HG03469 (cell line): Measurements from ENCODE around the gene UNC5B.
"Not testable (repeated sequence)": the region's sequence is repeated elsewhere in the genome, so short reads cannot be mapped to it uniquely, and the experiment has no call there.

Source experiments
- ATAC-seq: cut with Tn5 transposase; IDR thresholded peaks from one replicate; pipeline ENCODE4 v1.9.1; 2021; ENCODE audit warnings: mild to moderate bottlenecking, moderate library complexity, moderate number of reproducible peaks; ENCODE audit not compliant: unreplicated experiment

The UNC5B gene

DNA sequence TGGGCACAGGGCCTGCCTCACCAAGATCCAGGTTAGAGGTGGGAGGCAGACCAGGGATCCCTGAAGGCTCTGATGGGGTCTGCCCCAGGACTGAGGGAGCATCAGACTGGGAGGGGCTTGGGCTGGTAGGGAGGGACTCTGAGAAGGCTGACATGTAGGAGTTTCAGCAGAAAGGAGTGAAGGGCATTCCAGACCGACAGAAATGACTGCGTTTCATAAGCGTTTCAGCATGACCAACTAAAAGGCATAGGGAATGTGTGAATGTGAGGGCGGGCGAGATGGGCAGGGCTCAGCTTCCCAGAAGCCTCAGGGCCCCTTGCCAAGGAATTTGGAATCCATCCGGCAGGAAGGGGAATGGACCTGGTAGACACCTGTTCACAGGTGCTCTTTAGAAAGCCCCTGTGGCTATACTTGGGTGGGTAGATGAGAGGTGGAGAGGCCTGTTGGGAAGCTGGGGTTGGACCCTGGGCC, 81.8 kb downstream of the UNC5B start:
- no peak for ATAC-seq

DNA sequence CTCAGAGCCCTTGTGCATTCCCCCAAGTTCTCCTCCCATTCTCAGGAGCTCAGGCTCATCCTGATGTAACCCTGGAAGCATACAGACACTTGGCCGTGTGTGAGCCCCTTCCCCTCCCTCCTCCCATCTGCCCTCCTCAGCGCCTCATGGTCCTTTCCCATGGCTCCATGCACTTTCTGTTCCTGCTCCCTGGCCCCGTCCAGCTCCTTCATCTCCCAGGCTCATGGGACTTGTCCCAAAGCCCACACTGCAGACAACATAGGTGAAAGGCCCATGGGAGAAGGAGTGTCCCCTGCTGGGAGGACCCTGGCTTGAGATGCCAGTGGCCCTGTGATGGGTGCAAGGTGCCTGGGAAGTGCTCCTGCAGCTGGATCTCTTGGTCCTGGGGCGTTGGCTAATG, 82.5 kb downstream of the UNC5B start:
- no peak for ATAC-seq

DNA sequence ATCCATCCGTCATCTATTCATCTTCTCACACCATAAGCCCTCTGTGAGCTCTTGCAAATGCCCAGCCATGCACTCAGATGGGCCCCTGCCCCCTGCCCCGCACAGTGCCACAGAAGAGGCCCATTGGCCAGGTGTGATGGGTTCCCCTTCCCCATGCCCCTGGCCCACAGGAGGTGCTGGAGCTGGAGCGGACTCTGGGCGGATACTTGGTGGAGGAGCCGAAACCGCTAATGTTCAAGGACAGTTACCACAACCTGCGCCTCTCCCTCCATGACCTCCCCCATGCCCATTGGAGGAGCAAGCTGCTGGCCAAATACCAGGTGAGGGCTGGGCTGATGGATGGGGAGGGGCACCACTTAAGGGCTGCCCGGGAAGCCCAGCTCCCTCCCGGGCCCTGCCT, 83.3 kb downstream of the UNC5B start:
- ATAC-seq: no peak

DNA sequence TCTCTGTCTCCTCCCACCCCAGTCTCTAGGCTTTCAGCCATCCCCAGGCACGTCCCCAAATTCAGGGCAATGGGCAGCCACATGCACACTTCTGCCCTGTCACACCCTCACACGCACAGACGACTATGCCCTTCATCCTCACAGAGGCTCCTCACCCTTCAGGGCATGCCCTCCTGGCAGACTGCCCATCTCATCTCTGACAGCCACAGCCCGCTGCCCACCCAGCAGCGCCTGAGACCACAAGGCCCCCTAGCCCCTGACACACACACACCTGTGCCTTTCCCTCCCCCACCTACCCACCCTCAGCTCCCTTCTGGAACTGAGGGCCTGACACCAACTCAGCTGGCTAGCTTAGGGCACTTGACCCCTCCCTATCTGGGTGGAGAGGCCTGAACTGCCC, 83.7 kb downstream of the UNC5B start:
- no peak for ATAC-seq

DNA sequence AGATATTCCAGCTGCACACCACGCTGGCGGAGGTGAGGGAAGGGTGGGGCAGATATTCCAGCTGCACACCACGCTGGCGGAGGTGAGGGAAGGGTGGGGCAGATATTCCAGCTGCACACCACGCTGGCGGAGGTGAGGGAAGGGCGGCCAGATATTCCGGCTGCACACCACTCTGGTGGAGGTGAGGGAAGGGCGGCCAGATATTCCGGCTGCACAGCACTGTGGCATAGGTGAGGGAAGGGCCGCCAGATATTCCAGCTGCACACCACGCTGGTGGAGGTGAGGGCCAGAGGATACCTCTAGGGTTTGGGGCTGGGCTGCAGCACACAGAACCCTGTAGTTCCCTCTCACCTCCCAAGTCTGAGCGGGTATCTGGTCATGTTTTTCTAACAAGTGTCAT, 84.4 kb downstream of the UNC5B start:
- not testable (repeated sequence) for ATAC-seq

DNA sequence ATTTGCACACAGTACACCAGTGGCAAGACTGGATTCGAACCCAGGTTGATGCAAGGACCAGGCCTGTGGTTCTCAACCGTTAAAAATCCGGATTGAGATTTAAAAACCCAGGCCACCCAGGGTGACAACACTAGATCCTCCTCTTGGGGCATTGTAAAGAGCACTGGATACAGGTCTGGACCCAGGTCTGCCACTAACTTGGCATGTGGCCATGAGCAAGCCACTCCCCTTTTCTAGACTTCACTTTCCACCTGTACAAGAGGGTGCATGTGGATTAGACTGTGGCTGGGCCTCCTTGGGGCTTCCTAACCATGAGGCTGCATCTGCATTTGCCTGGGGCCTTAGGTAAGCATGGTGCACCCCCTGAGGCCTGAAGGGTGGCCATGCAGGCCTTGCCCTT, 85.0 kb downstream of the UNC5B start:
- ATAC-seq: no peak

DNA sequence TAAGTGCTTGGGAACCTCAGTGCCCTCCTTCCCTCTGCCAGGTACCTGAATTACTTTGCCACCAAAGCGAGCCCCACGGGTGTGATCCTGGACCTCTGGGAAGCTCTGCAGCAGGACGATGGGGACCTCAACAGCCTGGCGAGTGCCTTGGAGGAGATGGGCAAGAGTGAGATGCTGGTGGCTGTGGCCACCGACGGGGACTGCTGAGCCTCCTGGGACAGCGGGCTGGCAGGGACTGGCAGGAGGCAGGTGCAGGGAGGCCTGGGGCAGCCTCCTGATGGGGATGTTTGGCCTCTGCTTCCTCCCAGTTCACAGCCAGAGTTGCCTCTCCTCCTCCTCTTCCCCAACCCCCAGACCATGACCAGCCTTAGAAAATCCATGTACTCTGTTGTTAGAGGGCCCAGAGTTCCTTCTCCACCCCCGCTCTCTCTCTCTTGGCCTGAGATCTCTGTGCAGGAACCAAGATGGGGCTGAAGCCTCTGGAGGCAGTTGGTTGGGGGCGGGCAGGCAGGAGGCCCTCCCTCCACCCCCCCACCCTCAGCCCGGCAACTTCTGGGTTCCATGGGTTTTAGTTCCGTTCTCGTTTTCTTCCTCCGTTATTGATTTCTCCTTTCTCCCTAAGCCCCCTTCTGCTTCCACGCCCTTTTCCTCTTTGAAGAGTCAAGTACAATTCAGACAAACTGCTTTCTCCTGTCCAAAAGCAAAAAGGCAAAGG, 86.9 kb downstream of the UNC5B start:
- no peak for ATAC-seq

DNA sequence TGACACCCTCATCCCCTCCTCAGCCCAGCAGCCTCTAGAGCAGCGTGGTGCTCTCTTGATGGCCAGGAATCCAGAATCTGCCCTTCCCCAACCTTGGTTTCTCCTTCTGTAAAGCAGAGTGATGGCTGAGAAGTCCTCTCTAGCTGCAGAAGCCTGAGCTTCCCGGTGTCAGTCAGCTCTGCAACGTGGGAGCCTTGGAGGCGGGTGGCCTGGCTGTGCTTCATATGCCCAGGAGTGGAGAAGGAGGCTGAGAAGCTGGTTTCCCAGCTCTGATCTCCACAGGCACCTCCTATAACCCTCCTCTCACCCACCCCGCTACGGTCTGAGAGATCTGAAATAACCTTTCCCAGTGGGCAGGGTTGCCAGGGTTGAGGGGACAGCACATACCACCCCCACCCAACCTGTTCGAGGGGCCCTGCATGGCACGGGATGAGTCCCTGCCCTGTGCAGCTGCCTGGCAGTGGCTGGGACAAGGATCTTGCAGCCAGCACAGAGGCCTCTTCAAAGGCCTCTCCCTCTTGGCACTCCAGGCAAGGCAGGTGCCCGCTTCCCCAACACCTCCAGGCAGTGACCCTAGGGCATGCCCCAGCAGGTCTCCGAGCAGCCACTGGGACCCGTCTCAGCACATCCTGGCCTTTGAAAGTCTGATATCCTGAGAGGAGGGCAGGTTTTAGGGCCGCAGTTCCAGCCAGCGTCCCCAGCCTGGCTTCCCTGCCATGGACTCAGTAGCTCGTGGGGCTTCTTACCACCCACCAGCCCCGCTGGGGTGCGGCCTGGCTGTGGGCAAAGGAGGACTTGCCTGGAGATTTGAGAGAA, 88.4 kb downstream of the UNC5B start:
- no peak for ATAC-seq

DNA sequence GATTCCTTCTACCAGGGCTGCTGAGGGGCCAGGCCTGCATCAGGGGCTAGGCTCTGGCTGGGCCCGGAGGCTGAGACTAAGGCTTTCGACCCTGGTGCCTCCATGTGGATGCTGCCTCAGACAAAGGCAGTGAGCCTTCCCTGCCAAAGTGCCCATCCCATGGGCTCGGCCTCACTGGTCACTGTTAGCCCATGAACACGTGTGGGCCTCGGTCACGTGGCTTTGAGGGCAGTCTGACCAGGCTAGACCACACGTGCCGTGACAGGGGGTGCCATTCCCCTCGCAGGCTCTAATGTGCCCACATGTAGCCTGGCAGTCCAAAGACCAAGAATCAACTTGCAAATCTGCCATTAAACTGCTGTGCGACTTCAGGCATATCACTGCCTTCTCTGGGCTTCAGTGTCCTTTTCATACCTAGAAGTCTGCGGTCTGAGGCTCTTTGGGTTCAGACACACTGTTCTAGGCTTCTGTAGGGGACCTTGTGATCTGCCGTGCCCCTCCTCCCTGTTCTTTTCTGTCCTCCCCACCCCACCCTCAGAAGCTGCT, 89.1 kb downstream of the UNC5B start:
- no peak for ATAC-seq

DNA sequence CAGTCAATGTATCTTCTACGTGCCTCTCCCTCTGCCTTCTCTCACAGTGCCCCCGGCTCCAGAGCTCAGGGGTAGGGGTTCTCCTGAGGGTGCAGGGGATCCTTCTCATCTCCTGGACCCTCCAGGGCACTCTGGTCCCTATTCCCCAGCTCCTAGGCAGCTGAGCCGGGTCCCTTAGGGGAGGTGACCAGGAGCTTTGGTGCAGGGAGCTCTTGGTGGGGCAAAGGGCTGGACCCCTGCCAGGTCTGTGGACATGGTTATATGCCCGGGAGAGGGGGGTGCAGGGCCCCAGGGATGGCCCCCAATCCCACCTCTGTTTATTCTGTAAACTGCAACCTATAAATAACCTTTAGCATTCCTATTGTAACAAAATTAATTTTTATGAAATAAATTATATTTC, 90.1 kb downstream of the UNC5B start:
- ATAC-seq: no peak

DNA sequence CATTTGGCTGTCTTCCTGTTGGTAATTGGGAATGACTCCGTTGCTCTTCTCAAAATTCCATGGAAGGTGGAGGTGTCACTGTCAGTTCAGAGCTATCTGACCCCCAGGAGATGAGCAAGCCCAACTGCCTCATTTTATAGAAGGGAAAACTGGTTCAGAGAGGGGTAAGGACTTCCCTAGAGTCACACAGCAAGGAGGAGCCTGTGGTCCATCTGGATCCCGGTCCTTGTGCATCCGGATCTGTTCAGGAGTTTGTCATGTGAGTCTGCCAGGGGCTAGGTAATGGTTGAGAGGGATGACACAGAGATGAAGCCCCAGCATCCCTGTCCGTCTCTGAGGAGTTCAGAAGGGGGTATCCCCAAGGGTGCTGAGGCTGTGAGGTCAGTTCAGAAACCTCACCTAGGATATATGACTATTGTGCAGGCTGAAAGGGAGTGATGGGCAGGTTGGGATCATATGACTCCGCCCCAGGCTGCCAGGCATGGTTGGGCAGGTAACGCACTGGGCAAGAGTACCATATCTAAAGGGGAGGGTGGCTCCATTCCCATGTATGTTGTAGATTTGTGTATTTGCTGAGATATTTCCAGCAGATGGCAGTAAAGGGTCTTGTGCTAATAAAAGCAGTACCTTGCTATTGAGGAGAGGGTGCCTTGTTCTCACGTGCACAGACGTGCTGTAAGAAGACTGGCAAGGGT, 90.7 kb downstream of the UNC5B start:
- ATAC-seq: no peak

DNA sequence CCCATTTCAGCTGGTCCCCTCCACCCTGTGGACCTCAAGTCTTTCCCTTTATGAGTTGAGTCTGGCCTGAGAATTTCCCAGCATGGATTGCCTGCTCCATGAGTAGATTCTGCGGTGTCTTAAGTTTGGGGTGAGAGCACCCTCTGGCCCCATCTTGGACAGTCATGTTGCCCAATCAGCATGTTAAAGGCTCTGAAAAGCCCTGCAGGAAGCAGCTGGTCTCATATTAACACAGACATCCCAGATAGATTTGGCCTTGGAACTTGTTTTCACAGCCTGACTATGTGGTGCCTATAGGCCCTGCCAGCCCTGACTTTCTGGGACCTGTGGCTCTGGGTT, 91.2 kb downstream of the UNC5B start:
- no peak for ATAC-seq

DNA sequence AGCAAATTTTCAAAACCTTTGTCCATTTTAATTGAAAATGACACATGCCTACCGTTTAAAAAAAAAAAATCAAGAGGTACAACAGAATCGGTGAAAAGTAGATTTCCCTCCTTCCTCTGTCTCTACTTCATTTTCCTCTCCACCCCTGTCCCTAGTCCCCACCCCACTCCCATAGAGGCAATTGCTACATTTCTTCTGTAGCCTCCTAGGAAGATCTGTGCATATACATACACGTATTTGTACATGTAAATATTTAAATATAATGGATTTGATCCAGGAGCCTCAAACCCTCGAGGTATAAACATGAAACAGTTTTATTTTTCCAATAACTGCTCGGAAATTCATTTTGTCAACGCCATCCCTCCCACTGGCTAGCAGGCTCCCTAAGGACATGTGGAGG, 92.5 kb downstream of the UNC5B start:
- no peak for ATAC-seq

DNA sequence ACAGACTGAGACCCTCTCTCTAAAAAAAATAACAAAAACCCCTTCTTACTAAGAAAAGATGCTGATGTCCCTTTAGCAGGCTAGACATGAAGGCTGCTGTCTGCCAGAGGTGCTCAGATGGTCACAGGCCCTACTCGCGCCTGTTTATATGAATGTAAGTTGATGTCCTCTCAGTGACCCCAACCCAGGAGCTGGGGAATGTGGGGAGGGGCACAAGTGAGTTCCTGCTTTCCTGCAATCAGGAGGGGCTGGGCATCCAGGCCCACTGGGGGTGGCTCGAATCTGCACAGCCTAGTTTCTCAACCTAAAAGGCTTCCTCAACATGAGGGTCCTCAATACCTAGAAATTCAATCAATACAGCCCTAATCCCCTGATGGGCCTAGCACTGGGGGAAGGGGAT, 94.6 kb downstream of the UNC5B start:
- ATAC-seq: no peak

DNA sequence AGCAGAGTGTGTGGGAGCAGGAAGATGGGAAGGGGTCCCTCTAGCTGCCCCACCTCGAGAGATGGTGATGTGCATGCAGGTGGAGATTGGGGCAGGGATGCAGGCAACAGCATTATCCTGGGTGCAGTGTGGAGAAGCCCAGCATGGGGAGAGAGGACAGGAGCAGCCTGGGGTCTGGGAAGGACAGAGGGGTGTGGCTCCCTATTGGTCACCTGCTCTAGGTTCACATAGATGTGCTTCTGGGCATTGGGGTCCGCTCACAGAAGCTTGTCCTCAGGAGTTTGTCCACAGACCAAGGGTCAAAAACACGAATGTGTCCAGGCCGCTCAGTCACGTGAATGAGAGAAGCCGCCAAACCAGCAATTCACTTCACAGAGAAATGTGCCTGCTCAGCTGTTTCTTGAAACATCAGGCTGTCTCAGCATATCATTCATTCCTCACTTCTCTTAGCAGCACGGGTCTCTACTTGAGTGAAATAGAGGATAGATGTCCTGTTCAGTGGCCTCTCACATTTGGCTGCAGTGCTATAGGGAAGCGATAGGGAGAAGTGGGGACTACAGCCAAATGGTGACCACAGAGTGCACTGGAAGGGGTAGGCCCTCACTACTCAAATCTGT, 95.2 kb downstream of the UNC5B start:
- ATAC-seq: no peak

DNA sequence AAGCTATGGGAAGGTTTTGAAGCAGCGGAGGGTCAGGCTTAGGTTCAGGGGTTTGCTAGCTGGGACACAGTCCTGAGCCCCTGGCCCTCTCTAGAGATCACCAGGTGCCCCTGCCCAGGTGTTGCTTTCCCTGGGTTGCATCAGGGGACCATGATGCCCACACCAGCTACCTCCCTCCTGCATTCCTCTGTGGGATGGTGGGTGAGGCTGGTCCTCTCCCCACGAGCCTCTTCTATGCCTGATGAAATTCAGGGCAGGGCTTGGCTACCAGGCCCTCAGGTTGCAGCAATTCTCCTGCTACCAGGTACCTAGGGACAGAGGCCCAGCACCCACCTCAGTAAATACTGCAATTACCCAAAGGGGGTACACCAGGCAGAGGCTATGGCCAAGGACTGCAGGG, 95.9 kb downstream of the UNC5B start:
- no peak for ATAC-seq

DNA sequence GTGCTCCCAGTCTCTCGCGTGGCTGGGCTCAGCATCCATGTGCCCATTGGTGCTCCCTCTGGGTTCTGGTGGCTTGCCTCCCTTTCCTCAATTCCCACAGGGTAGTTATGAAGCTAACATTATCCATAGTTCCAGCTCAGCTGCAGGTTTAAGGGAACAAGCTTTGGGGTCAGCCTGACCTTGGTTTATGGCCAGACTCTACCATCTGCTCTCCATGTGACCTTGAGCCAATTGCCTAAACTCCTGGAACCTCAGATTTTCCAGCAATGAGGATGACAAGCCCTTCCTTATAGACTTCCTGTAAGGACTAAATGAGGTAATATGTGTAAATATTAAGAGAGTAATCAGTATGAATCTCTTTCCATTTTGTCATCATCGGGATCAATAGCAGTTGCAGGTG, 96.6 kb downstream of the UNC5B start:
- ATAC-seq: no peak

DNA sequence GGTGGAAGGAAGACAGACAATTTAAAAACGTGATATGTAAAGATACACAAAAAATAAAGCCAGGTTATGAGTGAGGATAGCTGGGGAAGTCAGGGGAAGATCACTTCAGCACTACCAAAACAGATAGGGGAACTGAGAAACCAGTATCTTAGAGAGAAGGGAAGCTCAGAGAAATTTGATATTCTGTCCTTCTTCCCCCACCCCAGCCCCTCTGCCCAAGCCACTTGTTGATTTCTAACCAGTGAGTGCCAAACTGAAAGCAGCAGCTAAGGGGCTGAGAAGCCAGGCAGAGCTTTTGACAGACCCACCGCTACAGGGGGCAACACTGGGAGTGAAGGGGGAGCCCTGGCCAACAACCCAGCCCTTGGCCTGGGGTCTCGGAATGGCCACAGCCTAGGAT, 97.5 kb downstream of the UNC5B start:
- ATAC-seq: no peak

DNA sequence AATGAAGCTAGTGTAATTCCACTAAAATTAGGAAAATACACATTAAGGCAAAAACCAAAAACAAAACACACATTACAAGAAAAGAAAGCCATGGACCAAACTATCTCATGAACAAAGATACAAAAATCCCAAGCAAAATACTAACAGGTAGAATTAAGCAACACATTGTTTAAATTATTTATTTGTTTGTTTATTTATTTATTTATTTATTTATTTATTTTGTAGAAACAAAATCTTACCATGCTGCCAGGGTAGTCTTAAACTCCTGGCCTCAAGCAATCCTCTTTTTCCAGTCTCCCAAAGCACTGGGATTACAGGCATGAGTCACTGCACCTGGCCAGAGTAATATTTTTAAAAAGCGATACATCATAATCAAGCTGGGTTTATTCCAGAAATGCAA, 99.8 kb downstream of the UNC5B start:
- ATAC-seq: no peak

DNA sequence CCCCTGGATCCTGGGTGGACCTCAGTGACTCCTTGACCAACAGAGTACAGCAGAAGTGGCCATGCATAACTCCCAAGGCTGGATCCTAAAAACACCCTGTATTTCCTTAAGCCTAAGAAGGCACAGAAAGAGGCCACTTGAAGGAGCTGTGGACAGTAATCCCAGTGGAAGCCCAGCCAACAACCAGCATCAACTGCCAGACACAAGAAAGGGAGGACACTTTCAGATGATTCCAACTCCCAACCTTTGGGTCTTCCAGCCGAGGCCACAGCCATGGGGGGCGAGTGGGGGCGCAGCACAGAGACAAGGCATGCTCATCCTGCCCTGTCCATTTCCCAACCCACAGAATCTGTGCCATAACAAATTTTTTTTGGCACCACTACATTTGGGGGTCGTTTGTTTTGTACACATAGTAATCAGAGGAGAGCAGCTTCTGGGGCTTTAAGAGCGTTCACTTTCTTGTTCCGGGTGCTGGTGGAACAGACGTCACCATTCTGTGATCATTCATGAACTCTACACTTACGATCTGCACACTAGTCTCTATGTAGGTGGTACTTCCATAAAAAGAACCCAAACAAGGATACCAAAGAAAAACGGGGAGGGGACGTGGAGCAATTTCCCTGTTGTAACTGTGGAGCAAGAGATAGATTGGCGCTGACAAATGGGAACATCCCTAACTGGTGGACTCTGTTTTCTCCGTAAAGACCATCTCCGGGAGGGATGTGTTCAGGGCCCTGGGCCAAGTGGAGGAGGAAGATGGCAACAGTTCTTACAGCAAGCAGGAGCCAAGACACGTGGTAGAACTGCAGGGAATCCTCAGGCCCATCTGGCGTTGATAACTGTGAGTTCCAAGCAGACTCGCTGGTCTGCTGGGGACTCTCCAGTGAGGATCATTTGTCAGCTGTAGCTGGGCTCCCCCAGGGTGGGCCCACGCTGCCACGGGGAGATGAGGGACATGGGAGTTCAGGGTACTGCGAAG, 100.7 kb downstream of the UNC5B start:
- no peak for ATAC-seq
